IMR-90 (cell line): Measurements from ENCODE around the gene OGFOD3. TPM values are rescaled to one million over a fixed set of nuclear protein-coding genes. Genes with fewer than 3 reads are reported as not detected.
"Not testable (repeated sequence)": the region's sequence is repeated elsewhere in the genome, so short reads cannot be mapped to it uniquely, and the experiment has no call there.

ENCODE experiments used
- ATAC-seq: fragments of 200-7000 bp; cut with Tn5 transposase; 2 replicates; pipeline ENCODE4 v1.9.1; 2020; ENCODE audit warnings: low read depth, mild to moderate bottlenecking, moderate library complexity
- BruUV-seq: library from RNA; stranded (reverse); fragments of 400-500 nt; replicated peaks from 2 replicates; lab custom pipeline; 2021; lab: Mats Ljungman, UMichigan
- CTCF ChIA-PET: fragments of 300-600 bp; formaldehyde crosslinking; extraction: SDS; loops from one replicate; lab custom pipeline; 2021; ENCODE audit warnings: antibody characterized with exemption; lab: Yijun Ruan, JAX
- POLR2A ChIA-PET: fragments of 300-600 bp; sonication (Branson Sonifier 250); formaldehyde crosslinking; loops from one replicate; lab custom pipeline; 2022; ENCODE audit warnings: antibody characterized with exemption; ENCODE audit not compliant: unreplicated experiment; lab: Charles Lee
- DNase-seq: peaks from one replicate; pipeline ENCODE4 v3.0.0; 2013
- H2AFZ ChIP-seq: replicated peaks from 2 replicates; pipeline ENCODE3; 2013; ENCODE audit warnings: low read length, mild to moderate bottlenecking; ENCODE audit not compliant: poor library complexity
- H2AK5ac ChIP-seq: 2 replicates; pipeline ENCODE4 v1.6.1; 2013; ENCODE audit warnings: low read depth, low read length, inconsistent platforms
- H2AK9ac ChIP-seq: replicated peaks from 2 replicates; pipeline ENCODE3; 2013; ENCODE audit warnings: mild to moderate bottlenecking, low read depth, low read length, moderate library complexity; ENCODE audit not compliant: poor library complexity
- H2BK120ac ChIP-seq: 2 replicates; pipeline ENCODE4 v1.6.1; 2013; ENCODE audit warnings: low read depth, low read length, inconsistent platforms
- H2BK15ac ChIP-seq: 3 replicates; pipeline ENCODE4 v1.6.1; 2013; ENCODE audit warnings: low read depth, low read length, inconsistent platforms
- H2BK20ac ChIP-seq: 2 replicates; pipeline ENCODE4 v1.6.1; 2013; ENCODE audit warnings: low read depth, mild to moderate bottlenecking, inconsistent platforms, low read length, moderate library complexity
- H2BK5ac ChIP-seq: 2 replicates; pipeline ENCODE4 v1.6.1; 2013; ENCODE audit warnings: mild to moderate bottlenecking, low read depth, low read length, inconsistent platforms; ENCODE audit not compliant: poor library complexity, severe bottlenecking
- H3K14ac ChIP-seq: replicated peaks from 2 replicates; pipeline ENCODE4 v1.6.1; 2013; ENCODE audit warnings: low read depth, low read length, inconsistent platforms
- H3K18ac ChIP-seq: 2 replicates; pipeline ENCODE4 v1.6.1; 2013; ENCODE audit warnings: low read depth, low read length, control low read depth
- H3K23ac ChIP-seq: 2 replicates; pipeline ENCODE4 v1.6.1; 2013; ENCODE audit warnings: low read depth, low read length, inconsistent platforms
- H3K27ac ChIP-seq: 2 replicates; pipeline ENCODE4 v1.5.1; 2013; ENCODE audit warnings: mild to moderate bottlenecking, control low read depth, low read length; ENCODE audit not compliant: insufficient read depth
- H3K27me3 ChIP-seq: 2 replicates; pipeline ENCODE4 v1.6.1; 2013; ENCODE audit warnings: low read length; ENCODE audit not compliant: control insufficient read depth, insufficient read depth
- H3K36me3 ChIP-seq: 2 replicates; pipeline ENCODE4 v1.6.1; 2013; ENCODE audit warnings: low read length, mixed read lengths; ENCODE audit not compliant: control insufficient read depth, insufficient read depth
- H3K4ac ChIP-seq: 2 replicates; pipeline ENCODE4 v1.6.1; 2013; ENCODE audit warnings: low read depth, low read length, inconsistent platforms
- H3K4me1 ChIP-seq: 2 replicates; pipeline ENCODE4 v1.6.1; 2013; ENCODE audit warnings: low read length, mixed read lengths; ENCODE audit not compliant: control insufficient read depth, insufficient read depth
- H3K4me2 ChIP-seq: 2 replicates; pipeline ENCODE4 v1.6.1; 2013; ENCODE audit warnings: low read depth, mild to moderate bottlenecking, control low read depth, low read length, moderate library complexity
- H3K4me3 ChIP-seq: 2 replicates; pipeline ENCODE4 v1.5.1; 2013; ENCODE audit warnings: low read depth, mild to moderate bottlenecking, control low read depth, low read length, moderate library complexity; ENCODE audit not compliant: insufficient read depth
- H3K56ac ChIP-seq: 2 replicates; pipeline ENCODE4 v1.6.1; 2013; ENCODE audit warnings: low read length, inconsistent platforms; ENCODE audit not compliant: insufficient read depth; ENCODE audit errors: extremely low read depth
- H3K79me1 ChIP-seq, 2 experiments: 2 replicates each; pipeline ENCODE4 v1.6.1; 2013; ENCODE audit warnings: low read length in 2 of 2, inconsistent platforms in 1 of 2, low read depth in 1 of 2
- H3K9ac ChIP-seq: 2 replicates; pipeline ENCODE4 v1.6.1; 2013; ENCODE audit warnings: low read depth, low read length, control low read depth
- H3K9me1 ChIP-seq: 2 replicates; pipeline ENCODE4 v1.6.1; 2013; ENCODE audit warnings: low read length, inconsistent platforms; ENCODE audit not compliant: insufficient read depth
- H3K9me3 ChIP-seq: 2 replicates; pipeline ENCODE4 v1.6.1; 2013; ENCODE audit warnings: low read length; ENCODE audit not compliant: control insufficient read depth, insufficient read depth
- H4K20me1 ChIP-seq: 2 replicates; pipeline ENCODE4 v1.6.1; 2013; ENCODE audit warnings: low read length, inconsistent platforms; ENCODE audit not compliant: insufficient read depth
- H4K5ac ChIP-seq: 2 replicates; pipeline ENCODE4 v1.6.1; 2013; ENCODE audit warnings: mild to moderate bottlenecking, low read depth, low read length, control low read depth
- H4K8ac ChIP-seq, 2 experiments: 2 replicates each; pipeline ENCODE4 v1.6.1; 2013; ENCODE audit warnings: low read depth in 2 of 2, low read length in 2 of 2, control low read depth in 1 of 2, inconsistent platforms in 1 of 2
- H4K91ac ChIP-seq: 2 replicates; pipeline ENCODE4 v1.6.1; 2013; ENCODE audit warnings: low read depth, low read length, inconsistent platforms; ENCODE audit not compliant: insufficient read depth
- BHLHE40 ChIP-seq: fragments of 150-350 bp; IDR thresholded peaks from 2 replicates; pipeline ENCODE4 v1.6.1; 2016; ENCODE audit warnings: mild to moderate bottlenecking, low read depth, low read length
- FOS ChIP-seq: fragments of 150-350 bp; IDR thresholded peaks from 2 replicates; pipeline ENCODE4 v1.6.1; 2016; ENCODE audit warnings: low read depth, low read length
- MXI1 ChIP-seq: IDR thresholded peaks from 2 replicates; pipeline ENCODE4 v1.6.1; 2012; ENCODE audit warnings: low read depth, mild to moderate bottlenecking, low read length, moderate library complexity, borderline replicate concordance
- RAD21 ChIP-seq: IDR thresholded peaks from 2 replicates; pipeline ENCODE4 v1.6.1; 2012; ENCODE audit warnings: low read length, improper control_type of control experiment
- RCOR1 ChIP-seq: IDR thresholded peaks from 2 replicates; pipeline ENCODE4 v1.6.1; 2012; ENCODE audit warnings: mild to moderate bottlenecking, low read length, improper control_type of control experiment; ENCODE audit not compliant: insufficient replicate concordance
- WGBS, 2 experiments: methylation state at CpG; one replicate each; pipeline versions ENCODE4 v1.1.5 to v1.1.7; 2013; ENCODE audit warnings: missing lambda C conversion rate in 2 of 2; ENCODE audit not compliant: insufficient read length in 1 of 2; ENCODE audit errors: extremely low coverage in 2 of 2; 5-methylcytosine and 5-hydroxymethylcytosine counted together
- dilution Hi-C: fragments of 300-500 bp; cut with HindIII; formaldehyde crosslinking; loops from one replicate; pipeline ENCODE4 v1.14.3; 2018; ENCODE audit warnings: low sequenced_read_pairs; ENCODE audit not compliant: unreplicated experiment
- in situ Hi-C: fragments of 300-500 bp; cut with MboI; formaldehyde crosslinking; loops from 3 replicates; pipeline ENCODE4 v1.14.3; 2019; ENCODE audit warnings: low sequenced_read_pairs, inconsistent platforms, mixed read lengths
- intact Hi-C: fragments of 100-400 bp; cut with micrococcal nuclease; formaldehyde crosslinking; loops from 2 replicates; pipeline ENCODE4 v1.10.0; 2022
- polyA plus RNA-seq, 3 experiments: library from polyadenylated mRNA; depleted of rRNA; stranded (reverse); fragments of >200 nt; gene quantifications; 2 replicates each; pipeline ENCODE4 v1.2.3, GENCODE V29; 2012; ENCODE audit warnings: low replicate concordance in 1 of 3
- total RNA-seq: library from RNA; depleted of rRNA; stranded (reverse); fragments of >200 nt; gene quantifications from 2 replicates; pipeline ENCODE4 v1.2.3, GENCODE V29; 2012

Gene OGFOD3
- total and polyA plus RNA-seq, 2 of the 4 experiments (the other 2 are of a cell fraction) = 25.3 to 33.4 TPM

DNA sequence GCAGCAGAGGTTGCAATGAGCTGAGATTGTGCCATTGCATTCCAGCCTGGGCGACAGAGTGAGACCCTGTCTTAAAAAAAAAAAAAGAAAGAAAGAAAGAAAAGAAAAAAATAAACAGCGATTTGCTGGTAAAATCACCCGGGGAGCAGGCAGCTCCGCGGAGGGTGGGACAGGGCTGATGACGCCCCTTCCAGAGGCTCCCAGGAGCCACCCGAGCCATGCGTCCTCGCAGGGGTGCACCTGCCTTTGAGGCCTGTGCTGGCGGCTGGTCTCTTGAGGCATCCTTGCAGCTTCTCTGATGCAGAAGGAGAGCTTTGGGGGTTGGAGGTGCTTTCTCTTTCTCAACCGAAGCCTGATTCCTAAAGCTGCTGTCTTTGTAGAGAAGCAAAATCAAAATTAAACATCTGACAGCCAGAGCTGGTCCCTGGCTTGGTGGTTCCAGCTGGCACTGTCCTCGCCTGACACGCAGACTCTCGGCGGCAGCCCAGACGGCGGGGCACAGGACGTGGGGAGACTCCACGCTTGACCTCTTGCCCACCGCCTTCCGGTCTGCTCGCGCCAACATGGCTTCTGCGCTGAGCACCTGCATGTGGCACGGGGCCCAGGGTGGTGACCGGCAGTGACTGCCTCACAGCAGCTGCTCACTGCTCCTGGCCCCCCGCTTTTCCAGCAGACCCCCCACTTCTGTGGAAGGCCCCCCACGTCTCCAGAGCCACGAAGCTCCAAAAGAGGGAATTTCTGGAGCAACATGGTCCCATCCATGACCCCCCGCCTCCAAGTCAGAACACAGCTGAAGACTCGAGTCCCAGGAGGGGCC is 40.3 kb downstream of the OGFOD3 start:
- DNase-seq (no peak), ATAC-seq (no peak)
- no peaks in the 10 kb centered on the region for H3K79me1 ChIP-seq
- H4K20me1 ChIP-seq = no peaks in the 10 kb centered on the region; the same call in 1 of the 2 replicates
- H3K9ac ChIP-seq = no peak overlapping the region
- dilution Hi-C loops (no loop called here), in situ Hi-C loops (no loop called here), intact Hi-C loops (no loop called here)
- no peak for TF ChIP-seq RAD21
- no peak for TF ChIP-seq FOS
- TF ChIP-seq BHLHE40 = no peak
- TF ChIP-seq MXI1 = no peak
- TF ChIP-seq RCOR1 = no peak
- H2BK5ac ChIP-seq = no peak overlapping the region
- no peak overlapping the region for H3K4me3 ChIP-seq
- H3K27me3 ChIP-seq = peaks cover 50% of the 10 kb centered on the region
- H3K18ac ChIP-seq = no peak overlapping the region
- H2AK5ac ChIP-seq = no peak overlapping the region
- H3K23ac ChIP-seq = no peak overlapping the region
- no peak overlapping the region for H2AK9ac ChIP-seq
- H3K9me1 ChIP-seq = peaks cover 4% of the 10 kb centered on the region; the same call in 1 of the 2 replicates
- no peak overlapping the region for H3K4me2 ChIP-seq
- no peak overlapping the region for H4K5ac ChIP-seq
- 79% methylated on average over 23 of the region's 31 CpGs; no CpG with 5 or more reads in 1 of the 2 experiments for WGBS, 2 experiments
- no peak overlapping the region for H3K14ac ChIP-seq
- POLR2A ChIA-PET = no interaction called here
- CTCF ChIA-PET = interaction anchor here (0.6 kb wide), 2 partner anchors 8 to 77 kb away, joined by 3 to 6 read pairs; no protein-coding TSS in a partner anchor
- H3K4ac ChIP-seq = no peak overlapping the region
- no TSS peak for BruUV-seq
- H3K56ac ChIP-seq = no peak overlapping the region
- no peaks in the 10 kb centered on the region for H3K9me3 ChIP-seq
- H4K91ac ChIP-seq = no peak overlapping the region
- H3K27ac ChIP-seq = no peak overlapping the region
- H3K36me3 ChIP-seq = no peaks in the 10 kb centered on the region
- no peak overlapping the region for H2BK20ac ChIP-seq
- peaks cover 2% of the 10 kb centered on the region; the same call in 1 of the 2 replicates for H3K4me1 ChIP-seq
- H4K8ac ChIP-seq = no peak overlapping the region
- H2BK15ac ChIP-seq = no peak overlapping the region
- H2BK120ac ChIP-seq = no peak overlapping the region
- no peak overlapping the region for H2AFZ ChIP-seq

DNA sequence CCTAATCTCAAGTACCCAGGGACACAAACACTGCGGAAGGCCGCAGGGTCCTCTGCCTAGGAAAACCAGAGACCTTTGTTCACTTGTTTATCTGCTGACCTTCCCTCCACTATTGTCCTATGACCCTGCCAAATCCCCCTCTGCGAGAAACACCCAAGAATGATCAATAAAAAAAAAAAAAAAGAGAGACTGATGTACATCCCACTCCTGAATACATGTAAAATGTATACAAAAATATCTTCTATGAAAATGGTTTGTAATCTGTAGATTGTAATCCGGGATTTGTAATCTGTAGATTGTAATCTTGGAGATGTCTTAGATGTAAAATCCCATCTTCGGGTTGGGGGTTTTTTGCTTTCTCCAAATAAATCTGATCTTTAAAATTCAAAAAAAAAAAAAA is 41.1 kb downstream of the OGFOD3 start:
- H2BK120ac ChIP-seq, H3K9me1 ChIP-seq, POLR2A ChIA-PET, in situ Hi-C loops, H3K4ac ChIP-seq, H4K8ac ChIP-seq, H3K9me3 ChIP-seq, H3K56ac ChIP-seq, H3K27ac ChIP-seq, H2AFZ ChIP-seq, H3K14ac ChIP-seq, dilution Hi-C loops, CTCF ChIA-PET, H2BK5ac ChIP-seq, BruUV-seq, H2AK5ac ChIP-seq, H3K23ac ChIP-seq, H3K4me1 ChIP-seq, H4K20me1 ChIP-seq, ATAC-seq, intact Hi-C loops, H3K4me3 ChIP-seq, H3K18ac ChIP-seq, H3K79me1 ChIP-seq, DNase-seq, H2BK20ac ChIP-seq, H2AK9ac ChIP-seq, H4K91ac ChIP-seq, H4K5ac ChIP-seq, H3K9ac ChIP-seq, H3K4me2 ChIP-seq, H2BK15ac ChIP-seq, H3K36me3 ChIP-seq: not testable (repeated sequence)
- H3K27me3 ChIP-seq = peaks cover 59% of the 10 kb centered on the region
- no CpG with 5 or more reads among the region's 5 CpGs for WGBS, 2 experiments
